Frontal cortex (tissue), 4 donors: Measurements from ENCODE around the gene SOWAHA. TPM values are rescaled to one million over a fixed set of nuclear protein-coding genes. Genes with fewer than 3 reads are reported as not detected.
"Not testable (repeated sequence)": the region's sequence is repeated elsewhere in the genome, so short reads cannot be mapped to it uniquely, and the experiment has no call there.

Experiments
- DNase-seq, 2 donors: peaks; one replicate each; pipeline ENCODE4 v3.0.0; 2012; ENCODE audit warnings: low spot score in 2 of 2
- FAIRE-seq: peaks from 2 replicates; lab custom pipeline; 2012; peaks lifted over from hg19 to GRCh38; lab: Jason Lieb, UNC
- total RNA-seq: library from RNA; depleted of rRNA; stranded (reverse); fragments of >200 nt; gene quantifications from one replicate; pipeline ENCODE4 v1.2.3, GENCODE V29; 2014
- donor health status: control.
- donor health status: control.
- donor health status: control.

The SOWAHA gene
- total RNA-seq, 1 donor from 2014 or later, result 4.5 TPM

DNA sequence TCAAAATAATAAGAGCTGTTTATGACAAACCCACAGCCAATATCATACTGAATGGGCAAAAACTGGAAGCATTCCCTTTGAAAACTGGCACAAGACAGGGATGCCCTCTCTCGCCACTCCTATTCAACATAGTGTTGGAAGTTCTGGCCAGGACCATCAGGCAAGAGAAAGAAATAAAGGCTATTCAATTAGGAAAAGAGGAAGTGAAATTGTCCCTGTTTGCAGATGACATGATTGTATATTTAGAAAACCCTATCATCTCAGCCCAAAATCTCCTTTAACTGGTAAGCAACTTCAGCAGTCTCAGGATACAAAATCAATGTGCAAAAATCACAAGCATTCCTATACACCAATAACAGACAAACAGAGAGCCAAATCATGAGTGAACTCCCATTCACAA is 8.9 kb upstream of the SOWAHA start:
- DNase-seq, FAIRE-seq: not testable (repeated sequence)

- DNase-seq, FAIRE-seq: not testable (repeated sequence)
Observed at GRCh38 chr5:132805872-132806271, 7.2 kb upstream of the SOWAHA start.

GRCh38 chr5:132806804-132807162 is 6.3 kb upstream of the SOWAHA start:
- not testable (repeated sequence) for FAIRE-seq, DNase-seq

DNA sequence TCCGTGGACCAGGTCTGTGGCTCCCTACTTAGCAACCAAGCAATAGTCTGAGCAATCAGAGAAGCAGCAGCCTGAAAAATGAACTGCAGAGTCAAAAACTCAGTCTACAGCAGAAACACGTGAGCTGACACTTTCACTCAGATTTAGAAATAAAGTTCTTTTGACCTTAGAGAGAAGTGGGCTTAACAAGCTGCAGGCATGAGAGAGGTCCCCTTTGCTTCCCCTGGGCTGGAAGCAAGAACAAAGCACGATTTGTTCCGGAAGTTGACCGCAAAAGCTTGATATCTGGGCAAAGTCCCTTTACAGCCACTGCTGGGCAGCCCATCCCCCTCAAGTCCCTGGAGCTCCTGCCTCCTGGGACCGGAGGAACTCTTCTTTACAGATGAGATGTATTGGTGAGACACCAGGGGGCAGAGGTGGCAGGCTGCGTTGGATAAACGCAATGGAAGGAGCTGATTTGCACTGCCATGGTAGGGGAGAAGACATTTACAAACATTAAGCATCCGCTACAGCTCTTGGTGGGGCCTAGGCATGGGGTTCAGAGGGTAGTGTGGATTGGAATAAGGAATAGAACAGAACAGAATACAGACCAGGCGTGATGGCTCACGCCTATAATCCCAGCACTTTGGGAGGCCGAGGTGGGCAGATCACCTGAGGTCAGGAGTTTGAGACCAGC is 5.8 kb upstream of the SOWAHA start:
- no peak for DNase-seq
- FAIRE-seq, result no peak

- DNase-seq (no peak), FAIRE-seq (no peak)
Observed at GRCh38 chr5:132808448-132808847, 4.7 kb upstream of the SOWAHA start.

DNA sequence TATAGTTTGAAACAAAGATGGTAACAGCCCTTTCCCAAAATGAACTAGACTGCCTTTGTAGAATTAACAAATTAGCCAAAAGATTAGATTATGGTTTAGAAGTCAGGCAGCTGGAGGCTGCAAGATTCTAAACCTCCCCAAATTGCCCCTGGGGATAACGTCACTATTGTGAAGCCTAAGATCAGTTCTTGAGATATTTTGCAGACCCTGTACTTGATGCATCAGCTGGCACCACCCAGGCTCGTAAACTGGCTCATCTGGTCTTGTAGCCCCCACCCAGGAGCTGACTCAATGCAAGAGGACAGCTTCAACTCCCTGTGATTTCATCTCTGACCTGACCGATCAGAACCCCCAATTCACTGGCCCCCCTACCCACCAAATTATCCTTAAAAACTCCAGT is 4.2 kb upstream of the SOWAHA start:
- no peak for FAIRE-seq
- no peak for DNase-seq

GRCh38 chr5:132810605-132811004 is 2.5 kb upstream of the SOWAHA start:
- FAIRE-seq (no peak), DNase-seq (no peak)

DNA sequence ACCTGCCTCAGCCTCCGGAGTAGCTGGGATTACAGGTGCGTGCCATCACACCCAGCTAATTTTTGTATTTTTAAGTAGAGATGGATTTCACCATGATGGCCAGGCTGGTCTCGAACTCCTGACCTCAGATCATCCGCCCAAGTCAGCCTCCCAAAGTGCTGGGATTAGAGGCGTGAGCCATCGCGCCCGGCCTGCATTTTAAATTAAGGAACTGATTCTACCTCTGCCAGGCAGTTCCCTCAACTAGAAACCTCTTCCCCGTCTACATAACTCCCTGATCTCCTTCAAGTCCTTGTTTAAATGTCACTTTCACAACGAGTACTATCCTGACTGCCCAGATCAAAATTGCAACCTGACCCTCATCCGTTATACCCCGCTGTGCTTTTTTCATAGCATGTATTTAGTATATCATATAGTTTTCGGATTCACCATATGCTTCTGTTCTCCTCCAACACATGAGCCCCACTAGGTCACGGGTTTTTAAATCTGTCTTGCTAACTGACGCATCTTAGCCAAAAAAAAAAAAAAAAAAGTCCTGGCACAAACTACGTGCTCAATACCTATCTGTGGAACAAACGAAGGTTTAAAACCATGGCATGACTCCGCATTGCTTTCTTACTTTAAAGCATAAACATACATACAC is 858 bp upstream of the SOWAHA start:
- DNase-seq, result no peak
- FAIRE-seq, result no peak

DNA sequence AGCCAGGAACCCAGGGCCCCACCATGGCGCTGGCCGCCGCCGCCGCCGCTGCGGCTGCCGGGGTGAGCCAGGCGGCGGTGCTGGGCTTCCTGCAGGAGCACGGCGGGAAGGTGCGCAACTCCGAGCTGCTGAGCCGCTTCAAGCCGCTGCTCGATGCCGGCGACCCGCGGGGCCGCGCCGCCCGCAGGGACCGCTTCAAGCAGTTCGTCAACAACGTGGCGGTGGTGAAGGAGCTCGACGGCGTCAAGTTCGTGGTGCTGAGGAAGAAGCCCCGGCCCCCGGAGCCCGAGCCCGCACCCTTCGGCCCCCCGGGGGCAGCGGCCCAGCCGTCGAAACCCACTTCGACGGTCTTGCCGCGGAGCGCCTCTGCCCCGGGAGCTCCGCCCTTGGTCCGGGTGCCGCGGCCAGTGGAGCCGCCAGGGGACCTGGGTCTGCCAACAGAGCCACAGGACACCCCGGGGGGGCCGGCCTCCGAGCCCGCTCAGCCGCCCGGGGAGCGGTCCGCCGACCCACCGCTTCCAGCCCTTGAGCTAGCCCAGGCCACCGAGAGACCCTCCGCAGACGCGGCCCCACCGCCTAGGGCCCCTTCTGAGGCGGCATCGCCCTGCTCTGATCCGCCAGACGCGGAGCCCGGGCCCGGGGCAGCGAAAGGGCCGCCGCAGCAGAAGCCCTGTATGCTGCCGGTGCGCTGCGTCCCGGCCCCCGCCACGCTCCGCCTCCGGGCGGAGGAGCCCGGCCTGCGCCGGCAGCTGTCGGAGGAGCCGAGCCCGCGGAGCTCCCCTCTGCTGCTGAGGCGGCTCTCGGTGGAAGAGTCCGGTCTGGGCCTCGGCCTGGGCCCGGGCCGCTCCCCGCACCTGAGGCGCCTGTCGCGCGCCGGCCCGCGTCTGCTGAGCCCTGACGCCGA is 749 bp downstream of the SOWAHA start:
- FAIRE-seq (no peak), DNase-seq (peak; percentile 68 to 83)

DNA sequence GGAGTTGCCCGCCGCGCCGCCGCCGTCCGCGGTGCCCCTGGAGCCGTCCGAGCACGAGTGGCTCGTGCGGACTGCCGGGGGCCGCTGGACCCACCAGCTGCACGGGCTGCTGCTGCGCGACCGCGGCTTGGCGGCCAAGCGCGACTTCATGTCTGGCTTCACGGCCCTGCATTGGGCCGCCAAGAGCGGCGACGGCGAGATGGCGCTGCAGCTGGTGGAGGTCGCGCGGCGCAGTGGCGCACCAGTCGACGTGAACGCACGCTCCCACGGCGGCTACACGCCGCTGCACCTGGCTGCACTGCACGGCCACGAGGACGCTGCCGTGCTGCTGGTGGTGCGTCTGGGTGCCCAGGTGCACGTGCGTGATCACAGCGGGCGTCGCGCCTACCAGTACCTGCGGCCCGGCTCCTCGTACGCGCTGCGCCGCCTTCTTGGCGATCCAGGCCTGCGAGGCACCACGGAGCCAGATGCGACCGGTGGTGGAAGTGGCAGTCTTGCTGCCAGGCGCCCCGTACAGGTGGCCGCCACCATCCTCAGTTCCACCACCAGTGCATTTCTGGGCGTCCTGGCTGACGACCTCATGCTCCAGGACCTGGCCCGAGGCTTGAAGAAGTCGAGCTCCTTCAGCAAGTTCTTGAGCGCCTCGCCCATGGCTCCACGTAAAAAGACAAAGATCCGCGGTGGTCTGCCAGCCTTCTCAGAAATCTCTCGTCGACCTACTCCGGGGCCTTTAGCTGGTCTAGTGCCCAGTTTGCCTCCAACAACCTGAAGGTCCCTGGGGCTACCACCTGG is 1.6 kb downstream of the SOWAHA start:
- DNase-seq (no peak), FAIRE-seq (no peak)

- DNase-seq (no peak), FAIRE-seq (peak; percentile 15)
Observed at GRCh38 chr5:132815454-132815853, 2.4 kb downstream of the SOWAHA start.

DNA sequence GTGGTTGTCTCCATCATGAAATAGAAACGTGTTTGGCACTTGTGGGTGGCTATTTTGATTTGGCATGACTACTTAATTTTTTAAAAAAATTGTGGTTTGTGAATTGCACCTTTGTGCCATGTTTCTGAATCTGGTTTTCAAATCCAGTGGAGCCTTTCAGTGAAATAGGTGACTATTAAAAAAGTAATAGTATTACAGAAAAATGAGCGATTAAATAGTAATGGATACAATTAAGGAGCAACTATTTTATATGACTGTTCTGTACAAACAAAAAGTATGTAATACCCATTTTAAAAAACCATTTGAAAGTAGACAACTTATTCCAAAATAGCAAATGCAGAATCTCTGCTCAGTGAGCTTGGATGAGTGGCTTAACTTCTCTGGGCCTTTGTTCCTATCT is 3.0 kb downstream of the SOWAHA start:
- FAIRE-seq (no peak), DNase-seq (no peak)

DNA sequence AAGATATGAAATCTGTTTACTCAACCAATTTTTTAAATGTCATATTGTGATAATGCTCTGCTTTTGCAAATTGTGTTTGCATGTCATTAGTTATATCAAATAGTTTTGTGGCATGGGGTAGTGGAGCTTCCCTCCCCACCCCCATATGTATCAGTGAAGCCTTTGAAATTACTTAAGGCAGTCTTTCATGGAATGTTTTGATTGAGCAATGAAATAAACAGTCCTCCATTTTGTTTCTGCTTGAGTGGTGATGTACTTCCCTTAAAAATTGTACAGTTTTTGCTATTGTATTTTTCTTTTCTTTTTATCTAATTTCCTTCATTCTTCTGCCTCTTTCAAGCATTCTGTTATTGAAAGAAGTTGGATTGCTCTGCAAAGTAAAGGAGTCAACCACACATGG is 3.5 kb downstream of the SOWAHA start:
- FAIRE-seq, result no peak
- no peak for DNase-seq

- FAIRE-seq (no peak), DNase-seq (no peak)
Observed at GRCh38 chr5:132817011-132817410, 3.9 kb downstream of the SOWAHA start.

GRCh38 chr5:132819468-132819867 is 6.4 kb downstream of the SOWAHA start:
- FAIRE-seq (no peak), DNase-seq (no peak)

DNA sequence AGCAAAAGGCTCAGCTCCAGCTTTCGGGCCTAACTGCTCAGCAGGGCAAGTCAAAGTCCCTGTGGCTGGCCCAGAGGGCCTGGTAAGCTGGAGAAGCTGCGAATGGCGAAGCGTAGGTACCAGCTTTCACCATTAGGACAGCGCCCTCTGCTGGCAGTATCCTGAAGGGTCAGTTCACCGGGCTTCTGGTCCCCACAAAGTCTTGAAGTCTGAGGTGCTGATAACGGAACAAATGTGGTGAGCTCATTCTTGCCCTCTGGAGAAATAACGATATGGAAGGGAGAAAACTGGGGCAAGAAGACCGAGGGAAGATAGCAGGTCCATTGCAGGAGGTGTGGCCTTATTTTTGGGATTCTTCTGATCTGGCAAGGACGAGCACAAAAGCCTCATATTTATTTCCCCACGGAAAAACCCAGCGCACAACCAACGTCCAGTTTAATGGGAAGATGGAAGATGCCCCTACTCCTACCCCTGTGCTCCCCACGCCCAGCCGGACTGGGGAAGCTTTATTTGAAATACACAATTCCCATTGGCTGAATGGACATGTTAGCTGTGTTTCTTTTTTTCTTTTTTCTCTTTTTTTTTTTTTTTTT is 7.2 kb downstream of the SOWAHA start:
- DNase-seq (peak; percentile 85 to 86), FAIRE-seq (peak; percentile 21)

- FAIRE-seq (no peak), DNase-seq (no peak)
Observed at GRCh38 chr5:132821350-132821749, 8.2 kb downstream of the SOWAHA start.

- FAIRE-seq (no peak), DNase-seq (peak; percentile 62 to 78)
Observed at GRCh38 chr5:132821791-132822190, 8.7 kb downstream of the SOWAHA start.

- FAIRE-seq, result no peak
- no peak for DNase-seq
Observed at GRCh38 chr5:132822650-132823480, 9.8 kb downstream of the SOWAHA start.
